Stimulated activated CD4-positive, alpha-beta T cell treated with anti-CD3 and anti-CD28 coated beads, Interleukin-2, amount 100 ng/mL, for 4 hours (primary cell): ENCODE data around the gene VPS13C.

Experiments
- DNase-seq: peaks from one replicate; pipeline ENCODE4 v3.0.0-alpha.2; 2020; ENCODE audit warnings: low read depth

The VPS13C gene

GRCh38 chr15:61820212-61820611, 240.0 kb downstream of the VPS13C start:
- DNase-seq = no peak

DNA sequence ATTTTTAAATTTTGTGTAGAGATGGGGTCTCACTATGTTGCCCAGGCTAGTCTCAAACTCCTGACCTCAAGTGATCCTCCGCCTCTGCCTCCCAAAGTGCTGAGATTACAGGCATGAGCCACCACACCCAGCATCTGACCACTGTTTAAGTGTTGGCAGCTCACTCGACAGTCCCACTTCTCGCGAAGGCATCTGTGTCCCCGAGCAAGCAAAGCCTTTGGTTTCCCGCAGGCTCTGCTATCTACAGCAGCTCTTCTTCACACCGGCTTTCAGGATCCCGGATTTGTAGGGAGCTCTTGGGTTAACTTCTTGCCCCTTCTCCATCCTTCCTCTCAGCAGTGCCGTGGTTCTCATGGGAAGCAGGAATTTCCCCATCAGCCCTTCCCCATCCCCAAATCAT, 240.9 kb downstream of the VPS13C start:
- DNase-seq = no peak

DNA sequence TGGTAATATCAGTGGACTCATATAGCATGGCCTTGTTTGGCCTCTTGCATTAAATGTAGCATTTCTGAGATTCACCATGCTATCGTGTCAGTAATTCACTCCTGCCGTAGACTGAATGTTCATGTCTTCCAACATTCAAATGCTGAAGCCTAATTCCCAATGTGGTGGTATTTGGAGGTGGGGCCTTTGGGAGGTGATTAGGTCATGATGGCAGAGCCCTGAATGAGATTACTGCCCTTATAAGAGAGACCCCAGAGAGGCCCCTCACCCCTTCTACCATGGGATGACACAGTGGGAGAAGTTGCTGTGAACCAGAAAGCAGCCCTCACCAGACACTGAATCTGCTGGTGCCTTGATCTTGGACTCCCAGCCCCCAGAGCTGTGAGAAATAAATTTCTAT, 241.4 kb downstream of the VPS13C start:
- DNase-seq = no peak

DNA sequence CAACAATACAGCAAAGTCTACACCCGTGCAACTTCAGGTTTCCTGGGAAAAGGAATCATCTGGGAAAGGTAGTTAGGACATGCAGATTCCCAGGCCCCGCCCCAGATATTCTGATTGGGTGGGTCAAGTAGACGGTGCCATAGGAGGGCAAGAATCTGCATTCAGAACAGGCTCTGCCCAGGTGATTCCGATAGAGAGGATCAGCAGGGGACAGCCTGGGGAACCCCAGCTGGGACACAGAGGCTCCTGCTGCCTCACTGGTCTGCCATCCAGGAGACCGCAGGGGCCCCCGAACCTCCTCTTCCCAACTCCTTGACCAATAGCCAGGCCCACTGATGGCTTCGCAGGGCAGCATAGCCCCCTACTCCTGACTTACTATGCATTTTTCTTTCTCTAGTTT, 243.4 kb downstream of the VPS13C start:
- no peak for DNase-seq

- DNase-seq = no peak
These were observed 244.7 kb downstream of the VPS13C start for GRCh38 chr15:61815356-61816083.

- no peak for DNase-seq
These were observed 247.8 kb downstream of the VPS13C start for GRCh38 chr15:61812476-61812875.

- no peak for DNase-seq
These were observed 248.3 kb downstream of the VPS13C start for GRCh38 chr15:61811952-61812351.

DNA sequence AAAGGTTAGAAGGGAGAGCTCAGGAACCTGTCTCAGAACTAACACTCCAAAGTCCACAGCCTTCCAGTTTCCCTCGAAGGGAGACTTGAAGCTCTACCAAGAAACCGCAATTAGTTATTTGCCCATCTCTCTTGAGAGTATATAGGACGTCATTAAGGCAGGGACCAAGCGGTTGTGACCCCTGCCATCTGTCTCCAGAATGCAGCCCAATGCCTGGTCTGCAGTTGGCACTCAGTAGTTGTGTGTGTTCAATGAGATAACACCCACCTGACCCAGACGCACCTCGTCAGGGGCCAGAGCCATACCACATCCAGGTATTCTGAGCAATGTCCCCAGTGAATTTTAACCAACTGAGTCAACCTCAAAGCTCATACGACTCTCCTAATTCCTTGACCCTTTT, 251.0 kb downstream of the VPS13C start:
- no peak for DNase-seq

- DNase-seq = no peak
These were observed 252.8 kb downstream of the VPS13C start for GRCh38 chr15:61807281-61807929.
